Upper lobe of left lung (tissue), 4 donors: ENCODE data around the gene DENND1A.

Experiments used
- CTCF ChIP-seq, 6 experiments: fragments of 450-650 bp in 4 of 6; fragments of 200-600 bp in 2 of 6; sonication (generic) in 2 of 6; IDR thresholded peaks; one replicate each; pipeline ENCODE4 v1.5.1; 2016 to 2019; ENCODE audit warnings: antibody characterized with exemption in 6 of 6
- EP300 ChIP-seq, 4 donors: sonication (generic); formaldehyde crosslinking; IDR thresholded peaks; one replicate each; pipeline ENCODE4 v1.5.1; 2017; ENCODE audit warnings: antibody characterized with exemption in 4 of 4, control low read depth in 2 of 4
- POLR2A ChIP-seq, 4 donors: fragments of 450-650 bp; IDR thresholded peaks; one replicate each; pipeline ENCODE4 v1.5.1; 2016 to 2017; ENCODE audit warnings: antibody characterized with exemption in 4 of 4, mild to moderate bottlenecking in 2 of 4

- no peak for TF ChIP-seq CTCF (IDR thresholded peaks at IDR 0.05)
- TF ChIP-seq POLR2A (IDR thresholded peaks at IDR 0.05) = no peak
- TF ChIP-seq EP300 (IDR thresholded peaks at IDR 0.05) = no peak
Measured at GRCh38 chr9:123350590-123351310, 579.2 kb downstream of the DENND1A start.
